ENCODE measurements around the gene PRKAG1.

PRKAG1 gene

DNA sequence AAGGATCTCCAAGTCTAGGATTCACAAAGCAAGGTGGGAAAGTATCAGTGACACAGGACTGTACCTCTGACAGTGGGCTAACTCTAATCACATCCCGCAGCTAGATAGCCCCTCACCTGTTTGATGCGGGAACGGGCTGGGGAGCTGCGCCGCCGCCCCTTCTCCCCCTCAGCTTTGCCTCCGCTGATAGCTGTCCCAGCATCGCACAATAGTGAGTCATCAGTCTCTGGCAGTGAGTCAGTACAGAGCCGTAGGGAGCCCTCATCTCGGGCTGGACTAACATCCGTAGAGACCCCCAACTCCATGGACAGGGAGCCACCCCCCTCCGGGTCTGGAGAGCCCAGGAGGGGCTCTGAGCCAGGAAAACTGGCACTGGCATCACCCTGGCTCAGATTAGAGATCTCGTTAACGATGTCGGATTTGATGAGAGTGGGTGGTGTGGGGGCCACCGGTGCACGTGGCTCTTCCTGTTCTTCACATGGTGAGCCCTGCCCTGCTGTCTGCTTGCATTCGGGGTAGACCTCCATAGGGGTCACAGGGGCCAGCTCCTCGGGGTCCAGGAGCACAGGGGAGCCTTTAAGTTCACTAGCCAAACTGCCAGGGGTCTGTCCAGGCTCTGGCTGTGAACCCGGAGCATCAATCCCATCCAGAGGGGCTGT, 31.1 kb upstream of the PRKAG1 start:
- no peak for DNase-seq

DNA sequence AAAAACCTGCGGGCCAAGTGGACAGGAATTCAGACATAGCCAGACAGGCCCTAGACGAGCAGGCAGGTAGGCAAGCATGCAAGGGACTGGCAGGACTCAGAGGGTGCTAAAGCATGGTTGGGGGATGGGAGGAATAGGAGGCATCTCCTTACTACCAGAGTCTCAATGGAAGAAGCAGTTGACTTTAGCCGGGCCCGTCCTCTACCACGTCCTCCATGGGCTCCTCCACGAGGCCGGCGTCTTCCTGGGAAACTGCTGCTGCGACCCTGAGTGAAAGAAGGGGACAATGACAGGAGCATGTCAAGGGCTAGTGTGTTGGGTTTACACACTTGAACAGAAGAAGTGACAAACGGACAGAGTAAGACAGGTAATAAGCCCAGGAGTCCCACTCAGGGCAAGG, 30.4 kb upstream of the PRKAG1 start:
- DNase-seq, result no peak

GRCh38 chr12:49046129-49046895, 27.7 kb upstream of the PRKAG1 start:
- no peak for DNase-seq

- DNase-seq, result no peak
Measured at GRCh38 chr12:49044660-49045059, 26.1 kb upstream of the PRKAG1 start.

- peak; percentile 52 to 70 (median 62) for DNase-seq
Measured at GRCh38 chr12:49043856-49044258, 25.3 kb upstream of the PRKAG1 start.

GRCh38 chr12:49043241-49043640, 24.7 kb upstream of the PRKAG1 start:
- DNase-seq, result no peak

GRCh38 chr12:49041881-49042484, 23.4 kb upstream of the PRKAG1 start:
- no peak for DNase-seq

DNA sequence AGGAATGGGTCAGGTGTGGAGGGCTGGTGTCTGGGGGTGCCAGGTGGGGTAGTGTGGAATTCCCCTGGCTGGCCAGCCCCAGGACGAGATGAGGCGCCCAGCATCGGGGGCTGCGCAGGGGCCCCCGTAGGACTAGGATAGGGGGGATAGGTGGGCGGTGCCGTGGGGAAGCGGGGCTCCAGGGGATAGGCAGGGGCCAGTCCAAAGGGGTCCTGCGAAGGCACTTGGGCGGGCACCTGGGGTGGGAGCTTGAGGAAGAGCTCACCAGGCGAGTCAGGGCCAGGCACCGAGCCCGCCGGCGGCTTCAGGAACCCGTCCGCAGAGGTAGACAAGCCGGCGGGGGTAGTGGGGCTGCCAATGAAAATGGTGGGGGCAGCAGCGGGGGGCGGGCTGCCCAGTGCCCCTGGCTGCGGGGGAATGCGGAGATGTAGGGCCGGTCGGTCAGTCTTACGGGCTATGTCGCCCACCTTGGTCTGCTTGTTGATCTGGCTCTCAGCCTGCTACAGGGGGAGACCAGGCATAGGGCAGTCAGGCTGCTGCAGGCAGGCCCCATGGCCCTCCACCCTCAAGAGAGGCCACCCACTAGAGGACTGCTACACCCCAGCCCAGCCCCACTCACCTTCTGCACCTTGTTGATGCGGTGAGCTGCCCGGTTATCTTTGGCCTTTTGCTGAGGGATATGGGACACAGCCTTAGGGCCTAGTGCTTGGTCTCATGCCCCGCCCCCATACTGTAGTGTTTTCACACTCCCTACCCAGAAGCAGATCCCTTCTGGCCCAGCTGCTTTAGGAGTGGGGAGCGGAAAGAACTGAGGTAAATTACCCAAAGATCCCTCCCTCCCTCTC, 22.7 kb upstream of the PRKAG1 start:
- no peak for DNase-seq

DNA sequence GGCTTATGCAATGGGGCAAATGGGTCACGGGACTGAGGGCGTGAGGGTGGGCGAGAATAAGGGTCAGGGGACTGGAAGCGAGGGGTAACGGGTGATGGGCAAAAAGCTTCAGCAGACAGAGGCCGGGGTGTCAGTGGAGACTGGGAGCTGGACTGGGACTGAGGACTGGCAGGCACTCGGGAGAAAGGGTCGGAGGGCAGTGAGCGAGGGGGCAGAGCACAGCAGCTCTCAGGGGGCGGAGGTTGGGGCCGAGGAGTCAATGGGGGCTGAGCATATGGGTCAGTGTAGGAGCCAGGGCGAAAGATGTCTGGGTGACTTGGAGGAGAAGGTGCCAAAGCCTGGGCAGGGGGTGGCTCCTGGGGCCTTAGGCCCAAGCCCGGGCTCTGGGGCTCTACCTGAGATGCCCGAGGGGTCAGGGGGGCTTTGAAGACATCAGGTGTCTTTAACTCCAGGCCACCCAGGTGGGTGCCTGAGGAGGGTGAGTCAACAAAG, 21.8 kb upstream of the PRKAG1 start:
- DNase-seq, result no peak

DNA sequence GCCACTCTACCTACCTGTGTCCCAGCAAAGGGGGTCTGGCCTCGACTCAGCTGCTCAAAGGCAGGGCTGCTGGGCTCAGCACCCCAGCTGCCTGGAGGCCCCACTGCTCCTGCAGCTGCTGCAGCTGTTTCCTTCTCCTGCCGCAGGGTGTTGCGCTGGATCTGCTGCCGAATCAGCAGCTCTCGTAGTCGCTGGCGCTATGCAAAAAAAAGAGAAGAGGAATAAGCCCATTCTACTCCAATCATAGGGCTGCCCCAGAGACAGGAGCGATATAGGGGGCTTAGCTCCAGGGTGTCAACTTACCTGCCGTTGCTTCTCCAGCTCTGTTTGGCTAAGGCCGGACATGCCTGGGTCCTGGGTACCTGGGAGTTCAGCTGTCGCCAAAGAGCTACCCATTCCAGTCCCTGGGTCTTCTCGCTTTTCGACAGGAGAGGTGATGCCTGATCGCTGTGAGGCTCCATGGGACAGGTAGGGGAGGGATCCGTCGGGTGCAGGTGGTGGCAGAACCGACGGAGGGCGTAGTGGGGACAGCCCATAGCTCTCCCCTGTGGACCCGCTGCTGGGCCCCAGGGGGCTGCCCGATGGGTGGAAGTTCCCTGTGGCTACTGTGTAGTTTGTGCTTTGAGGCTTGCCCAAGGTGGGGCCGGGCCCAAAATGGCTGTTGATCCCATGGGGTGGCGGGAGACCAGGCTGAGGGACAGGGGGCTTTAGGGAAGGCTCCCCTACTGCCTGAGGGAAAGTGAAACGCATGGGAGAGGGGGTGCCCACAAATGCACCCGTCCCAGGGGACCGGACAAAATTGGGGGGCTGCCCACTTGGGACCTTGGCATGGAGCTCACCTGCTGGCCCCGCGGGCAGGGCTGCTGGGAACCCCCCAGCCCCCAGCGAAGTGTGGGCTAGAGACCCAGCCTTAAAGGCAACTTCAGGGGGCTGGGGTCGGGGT, 21.1 kb upstream of the PRKAG1 start:
- no peak for DNase-seq

GRCh38 chr12:49038291-49038955, 19.8 kb upstream of the PRKAG1 start:
- no peak for DNase-seq

DNA sequence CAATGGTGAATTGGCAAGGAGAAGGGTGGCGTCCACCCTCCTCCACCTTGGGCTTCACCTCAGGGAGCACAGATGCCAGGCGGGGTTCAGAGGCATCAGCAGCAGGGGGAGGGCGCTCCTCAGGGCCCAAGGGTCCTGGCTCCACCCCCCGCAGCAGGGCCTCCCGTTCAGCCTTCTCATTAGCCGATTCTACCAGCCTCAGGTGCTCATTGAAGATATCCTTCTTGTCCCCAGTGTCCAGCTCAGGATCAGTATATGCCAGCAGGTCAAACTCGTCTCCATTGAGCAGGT, 19.3 kb upstream of the PRKAG1 start:
- DNase-seq, result no peak

GRCh38 chr12:49037111-49037946, 18.8 kb upstream of the PRKAG1 start:
- no peak for DNase-seq

GRCh38 chr12:49036029-49036428, 17.5 kb upstream of the PRKAG1 start:
- DNase-seq, result no peak

DNA sequence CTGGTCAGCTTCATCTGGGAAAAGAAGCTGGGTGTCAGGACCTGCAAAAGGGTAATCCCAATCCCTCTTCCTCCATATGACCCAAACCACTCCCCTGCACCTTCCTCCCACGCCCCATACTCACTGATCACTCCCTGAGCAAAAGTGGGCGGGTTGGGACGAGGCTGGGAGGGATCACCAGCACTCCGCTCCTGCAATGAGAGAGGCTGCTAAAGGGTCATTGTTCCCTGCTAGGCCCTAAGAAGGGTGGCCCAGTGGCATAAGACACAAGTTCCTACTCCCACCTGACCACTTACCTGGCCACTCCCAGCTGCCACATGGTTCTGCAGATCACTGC, 15.7 kb upstream of the PRKAG1 start:
- DNase-seq, result no peak

DNA sequence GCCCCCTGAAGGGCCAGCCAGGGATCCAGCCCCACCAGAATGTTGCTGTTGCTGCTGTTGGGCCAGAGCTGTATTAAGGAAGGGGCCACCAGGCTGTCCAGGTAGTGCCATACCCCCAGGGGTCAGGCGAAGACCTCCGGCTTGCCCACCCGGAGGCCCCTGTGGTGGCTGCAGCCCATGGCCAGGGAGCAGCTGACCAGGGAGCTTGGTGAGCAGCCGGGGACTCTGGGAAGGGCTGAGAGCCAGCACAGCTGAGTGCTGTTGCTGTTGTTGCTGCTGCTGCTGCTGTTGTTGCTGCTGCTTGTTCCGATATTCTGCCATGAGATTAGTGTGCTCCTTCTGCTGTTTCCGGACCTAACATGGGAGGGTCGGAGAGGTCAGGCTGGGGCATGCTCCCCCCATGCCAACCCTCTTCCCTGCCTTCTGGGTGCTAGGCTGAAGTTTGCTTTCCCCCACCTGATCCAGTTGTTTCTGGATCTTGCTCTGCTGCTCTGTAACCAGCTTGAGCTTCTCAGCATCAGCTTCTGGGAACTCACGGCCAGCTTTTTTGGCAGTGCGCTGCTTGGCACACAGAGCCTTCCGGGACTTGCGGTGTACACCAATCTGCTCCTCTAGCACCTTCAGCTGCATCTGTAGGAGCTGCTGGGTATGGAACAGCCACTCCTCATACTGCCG, 15.2 kb upstream of the PRKAG1 start:
- no peak for DNase-seq

DNA sequence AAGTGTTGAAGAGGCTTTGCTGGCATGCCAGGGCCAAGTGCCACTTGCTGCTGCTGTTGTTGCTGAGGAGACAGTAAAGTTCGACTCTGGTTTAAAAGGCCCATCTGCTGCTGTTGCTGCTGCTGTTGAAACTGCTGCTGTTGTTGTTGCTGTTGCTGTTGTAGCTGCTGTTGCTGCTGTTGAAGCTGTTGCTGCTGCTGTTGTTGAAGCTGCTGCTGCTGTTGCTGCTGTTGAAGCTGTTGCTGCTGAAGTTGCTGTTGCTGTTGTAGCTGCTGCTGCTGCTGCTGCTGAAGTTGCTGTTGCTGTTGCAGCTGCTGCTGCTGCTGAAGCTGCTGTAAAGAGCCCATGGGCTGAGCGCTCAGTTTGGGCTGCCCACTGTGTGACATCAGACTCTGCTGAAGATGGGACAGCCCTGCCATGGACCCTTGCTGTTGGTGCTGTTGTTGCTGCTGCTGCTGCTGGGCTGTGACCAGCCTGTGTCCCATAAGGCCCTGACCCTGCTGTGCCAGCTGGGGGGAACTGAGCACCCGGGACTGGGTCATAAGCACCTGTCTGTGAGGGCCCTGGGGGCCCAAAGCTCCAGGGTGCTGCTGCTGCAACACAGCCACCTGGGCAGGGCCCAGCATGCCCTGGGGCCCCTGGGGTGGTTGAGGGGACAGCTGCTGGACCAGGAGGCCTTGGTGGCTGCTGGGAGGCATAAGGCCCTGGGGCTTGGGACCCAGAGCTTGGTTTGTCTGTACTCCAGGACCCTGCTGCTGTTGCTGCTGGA, 14.3 kb upstream of the PRKAG1 start:
- no peak for DNase-seq

GRCh38 chr12:49032276-49032675, 13.7 kb upstream of the PRKAG1 start:
- no peak for DNase-seq

DNA sequence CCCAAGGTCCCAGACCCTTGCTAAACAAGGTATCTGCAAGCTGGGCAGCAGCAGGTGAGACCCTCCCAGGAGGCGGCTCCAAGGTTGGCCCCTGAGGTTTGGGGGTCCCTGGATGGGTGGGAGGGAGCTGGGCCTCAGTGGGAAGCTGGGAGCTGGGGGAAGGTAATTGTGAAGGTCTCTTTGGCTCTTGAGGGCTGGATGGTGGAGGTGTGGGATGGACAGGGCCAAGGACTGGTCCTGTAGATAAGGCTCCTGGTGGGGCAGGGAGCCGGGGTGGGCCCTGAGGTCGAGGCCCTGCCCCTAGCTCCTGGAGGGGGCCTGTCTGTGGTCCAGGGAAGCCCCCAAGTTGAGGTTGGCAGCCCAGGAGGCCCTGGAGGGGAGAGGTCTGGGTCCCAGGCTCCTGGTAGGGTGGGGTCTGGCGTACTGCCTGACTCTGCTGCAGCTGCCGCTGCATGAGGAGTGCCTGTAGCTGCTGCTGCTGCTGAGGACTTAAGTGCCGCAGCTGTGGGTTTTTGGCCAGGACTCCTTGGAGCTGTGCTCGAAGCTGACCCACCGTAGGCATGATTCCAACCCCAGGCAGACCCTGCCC, 13.1 kb upstream of the PRKAG1 start:
- DNase-seq, result no peak
